ENCODE results near the gene MGAT5B. TPM values are rescaled to one million over a fixed set of nuclear protein-coding genes. Genes with fewer than 3 reads are reported as not detected.
"Not testable (repeated sequence)": the region's sequence is repeated elsewhere in the genome, so short reads cannot be mapped to it uniquely, and the experiment has no call there.

Gene MGAT5B
- total RNA-seq, 4 donors from 2014 or later, result 0.12 to 0.63 TPM; not detected in 2

DNA sequence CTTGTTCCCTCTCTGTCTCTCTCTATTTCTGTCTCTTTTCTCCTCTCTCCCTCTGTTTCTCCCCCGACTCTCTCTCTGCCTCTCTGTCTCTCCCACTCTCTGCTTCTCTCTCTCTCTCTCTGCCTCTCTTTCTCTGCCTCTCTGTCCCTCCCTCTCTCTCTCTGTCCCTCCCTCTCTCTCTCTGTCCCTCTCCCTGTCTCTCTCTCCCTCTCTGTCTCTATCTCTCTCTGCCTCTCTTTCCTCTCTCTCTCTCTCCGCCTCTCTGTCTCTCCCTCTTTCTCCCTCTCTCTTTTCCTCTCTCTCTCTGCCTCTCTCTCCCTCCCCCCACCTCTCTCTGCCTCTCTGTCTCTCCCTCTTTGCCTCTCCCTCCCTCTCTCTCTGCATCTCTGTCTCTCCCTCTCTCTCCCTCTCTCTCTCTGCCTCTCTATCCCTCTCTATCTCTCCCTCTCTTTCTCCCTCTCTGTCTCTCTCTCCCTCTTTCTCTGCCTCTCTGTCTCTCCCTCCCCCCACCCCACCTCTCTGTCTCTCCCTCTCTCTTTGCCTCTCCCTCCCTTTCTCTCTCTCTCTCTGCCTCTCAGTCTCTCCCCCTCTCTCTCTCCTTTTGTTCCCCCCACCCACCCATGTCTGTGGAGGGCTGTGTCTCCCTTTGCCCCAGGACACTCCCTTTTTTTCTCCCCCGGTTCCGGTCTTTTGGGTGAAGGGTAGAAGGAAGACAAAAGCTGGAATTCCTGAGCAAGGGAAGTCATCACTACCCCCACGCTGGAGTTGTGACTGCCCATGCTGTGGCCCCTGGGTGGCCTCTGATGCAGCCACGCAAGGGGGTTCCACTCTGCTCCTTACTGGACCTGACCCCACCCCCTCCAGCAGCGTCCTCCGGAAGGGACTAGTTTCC is 27.1 kb upstream of the MGAT5B start:
- TF ChIP-seq, protein P1, sequence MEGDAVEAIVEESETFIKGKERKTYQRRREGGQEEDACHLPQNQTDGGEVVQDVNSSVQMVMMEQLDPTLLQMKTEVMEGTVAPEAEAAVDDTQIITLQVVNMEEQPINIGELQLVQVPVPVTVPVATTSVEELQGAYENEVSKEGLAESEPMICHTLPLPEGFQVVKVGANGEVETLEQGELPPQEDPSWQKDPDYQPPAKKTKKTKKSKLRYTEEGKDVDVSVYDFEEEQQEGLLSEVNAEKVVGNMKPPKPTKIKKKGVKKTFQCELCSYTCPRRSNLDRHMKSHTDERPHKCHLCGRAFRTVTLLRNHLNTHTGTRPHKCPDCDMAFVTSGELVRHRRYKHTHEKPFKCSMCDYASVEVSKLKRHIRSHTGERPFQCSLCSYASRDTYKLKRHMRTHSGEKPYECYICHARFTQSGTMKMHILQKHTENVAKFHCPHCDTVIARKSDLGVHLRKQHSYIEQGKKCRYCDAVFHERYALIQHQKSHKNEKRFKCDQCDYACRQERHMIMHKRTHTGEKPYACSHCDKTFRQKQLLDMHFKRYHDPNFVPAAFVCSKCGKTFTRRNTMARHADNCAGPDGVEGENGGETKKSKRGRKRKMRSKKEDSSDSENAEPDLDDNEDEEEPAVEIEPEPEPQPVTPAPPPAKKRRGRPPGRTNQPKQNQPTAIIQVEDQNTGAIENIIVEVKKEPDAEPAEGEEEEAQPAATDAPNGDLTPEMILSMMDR (IDR thresholded peaks at IDR 0.05), result no peak
- no peak for ATAC-seq (ENCODE audit: low FRiP score)
- no peak for DNase-seq (ENCODE audit: low spot score)

DNA sequence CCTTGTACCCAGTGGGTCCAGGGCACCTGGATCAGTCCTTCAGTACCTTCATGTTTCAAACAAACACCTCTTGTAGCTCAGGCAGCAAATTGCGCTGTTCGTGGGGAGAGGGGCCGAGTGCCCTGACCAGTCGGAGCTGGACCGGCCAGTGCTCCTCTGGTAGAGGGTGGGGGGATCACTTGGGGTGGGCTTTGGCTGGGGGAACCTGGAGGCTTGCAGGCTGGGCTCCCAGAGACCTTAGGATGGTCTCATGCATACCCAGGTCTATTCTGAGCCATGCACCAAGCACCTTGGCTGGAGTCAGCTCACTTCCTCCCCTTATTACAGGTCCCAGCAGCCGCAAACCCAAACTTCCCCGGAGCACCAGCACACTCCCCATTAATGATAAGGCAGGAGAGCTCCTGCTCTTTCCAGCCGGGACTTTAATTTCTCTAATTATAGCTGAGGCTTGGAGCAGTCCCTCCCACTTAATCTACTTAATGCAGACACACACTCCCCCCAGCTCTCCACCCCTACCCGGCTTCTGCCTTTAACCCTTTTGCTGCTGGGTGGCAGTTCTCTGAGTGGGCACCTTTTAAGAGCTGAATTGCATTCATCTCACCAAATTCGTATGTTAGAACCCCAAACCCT is 26.3 kb upstream of the MGAT5B start:
- ATAC-seq (ENCODE audit: low FRiP score) (no peak), DNase-seq (ENCODE audit: low spot score) (no peak)
- TF ChIP-seq, protein P1 (IDR thresholded peaks at IDR 0.05), result no peak

DNA sequence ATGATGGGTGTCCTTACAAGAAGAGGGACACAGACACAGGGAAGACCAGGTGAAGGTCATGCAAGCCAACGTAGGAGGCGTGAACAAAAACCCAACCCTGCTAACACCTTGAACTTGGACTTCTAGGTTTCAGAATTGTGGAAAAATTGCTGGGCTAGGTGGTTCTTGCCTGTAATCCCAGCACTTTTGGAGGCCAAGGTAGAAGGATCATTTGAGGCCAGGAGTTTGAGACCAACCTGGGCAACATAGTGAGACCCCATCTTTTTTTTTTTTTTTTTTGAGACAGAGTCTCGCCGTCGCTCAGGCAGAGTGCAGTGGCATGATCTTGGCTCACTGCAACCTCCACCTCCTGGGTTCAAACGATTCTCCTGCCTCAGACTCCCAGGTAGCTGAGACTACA is 25.1 kb upstream of the MGAT5B start:
- not testable (repeated sequence) for ATAC-seq (ENCODE audit: low FRiP score)

DNA sequence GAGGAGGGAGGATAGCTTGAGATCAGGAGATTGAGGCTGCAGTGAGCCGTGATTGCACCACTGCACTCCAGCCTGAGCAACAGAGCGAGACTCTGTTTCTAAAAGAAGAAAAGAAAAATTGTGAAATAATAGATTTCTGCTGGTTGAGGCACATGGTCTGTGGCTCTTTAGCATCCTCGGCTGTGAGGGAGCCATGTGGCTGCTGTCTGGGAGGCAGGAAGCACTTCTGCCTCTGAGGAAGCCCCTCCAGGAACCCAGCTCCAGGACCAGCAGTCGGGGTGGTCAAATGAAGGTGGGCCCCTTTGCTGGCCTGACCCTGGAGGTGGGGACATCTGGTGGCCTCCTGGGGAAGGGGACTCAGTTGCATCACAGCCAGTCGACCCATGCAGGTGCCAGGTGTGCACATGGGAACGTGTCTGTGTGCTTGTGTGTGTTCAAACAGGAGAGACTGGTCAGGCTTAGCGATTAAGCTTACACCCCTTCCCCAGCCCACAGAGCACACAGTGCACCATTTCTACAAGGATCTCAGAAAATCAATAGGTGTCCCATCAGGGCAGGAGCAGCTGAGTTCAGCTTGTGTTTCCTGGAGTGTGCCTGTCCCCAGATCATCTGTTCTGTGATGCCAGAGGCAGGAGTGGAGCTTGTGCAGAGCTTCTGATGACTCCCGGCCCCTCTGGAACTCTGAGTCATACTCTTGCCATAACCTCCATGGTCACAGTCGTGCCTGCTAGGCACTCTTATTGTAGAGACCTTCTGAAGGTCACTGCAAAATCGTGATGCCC is 24.3 kb upstream of the MGAT5B start:
- TF ChIP-seq, protein P1 (IDR thresholded peaks at IDR 0.05), result no peak
- ATAC-seq (ENCODE audit: low FRiP score) (no peak), DNase-seq (ENCODE audit: low spot score) (no peak)

More for the DNA sequence above, 25.1 kb upstream of the MGAT5B start:
- DNase-seq (ENCODE audit: low spot score), result not testable (repeated sequence)

DNA sequence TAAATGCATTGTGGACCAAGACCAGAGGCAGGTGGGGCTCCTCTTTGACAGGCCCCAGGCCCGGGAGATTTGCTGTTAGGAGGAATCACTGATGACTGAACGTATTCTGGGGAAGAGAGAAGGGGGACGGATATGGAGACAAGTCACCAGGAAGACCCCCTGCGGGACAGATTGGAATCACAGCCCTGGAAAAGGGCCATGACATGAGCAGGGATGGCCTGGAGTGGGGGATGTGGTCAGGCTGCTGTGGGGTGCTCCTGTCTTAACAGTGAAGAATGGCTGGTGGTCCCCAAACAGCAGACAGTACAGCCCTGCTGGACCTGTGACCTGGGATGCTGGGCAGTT is 23.7 kb upstream of the MGAT5B start:
- DNase-seq (ENCODE audit: low spot score), result no peak
- TF ChIP-seq, protein P1 (IDR thresholded peaks at IDR 0.05), result no peak
- ATAC-seq (ENCODE audit: low FRiP score), result no peak

DNA sequence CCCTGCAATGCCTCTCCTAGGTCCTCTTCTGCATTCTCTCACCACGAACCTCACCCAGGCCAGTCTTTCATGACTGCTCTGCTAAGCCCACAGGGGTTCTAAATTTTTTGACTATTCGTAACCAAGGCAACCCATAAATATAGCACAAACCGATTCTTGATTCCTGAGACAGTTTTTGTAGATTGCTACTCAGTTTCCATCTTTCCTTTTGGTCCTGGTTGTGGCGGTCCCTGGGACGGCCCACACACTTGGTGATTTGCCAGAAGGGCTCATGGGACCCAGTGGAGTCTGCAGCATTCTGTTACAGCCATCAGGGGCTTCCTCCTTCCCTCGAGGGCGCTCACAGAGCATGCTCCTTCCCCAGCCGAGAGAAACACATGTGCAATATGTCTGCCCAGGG is 23.4 kb upstream of the MGAT5B start:
- DNase-seq (ENCODE audit: low spot score), result no peak
- no peak for ATAC-seq (ENCODE audit: low FRiP score)
- TF ChIP-seq, protein P1 (IDR thresholded peaks at IDR 0.05), result no peak

DNA sequence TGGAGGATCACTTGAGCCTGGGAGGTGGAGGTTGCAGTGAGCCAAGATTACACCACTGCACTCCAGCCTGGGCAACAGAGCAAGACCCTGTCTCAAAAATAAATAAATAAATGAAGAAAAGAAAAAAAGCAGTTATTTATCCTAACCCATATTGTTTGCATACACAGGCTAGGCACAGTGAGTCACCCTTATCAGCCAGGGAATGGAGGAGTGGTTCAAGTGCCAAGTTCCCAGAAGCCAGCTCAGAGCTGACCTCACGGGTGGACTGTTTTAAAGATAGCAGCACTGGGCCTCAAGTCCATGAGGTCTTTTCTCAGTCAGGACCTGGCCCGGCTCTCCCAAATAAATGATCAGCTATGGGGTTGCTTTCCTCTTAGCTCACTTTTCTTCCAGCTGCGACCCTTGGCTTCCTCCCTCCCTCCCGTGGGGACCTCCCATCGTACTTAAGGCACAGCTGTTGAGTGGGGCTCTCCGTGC is 22.6 kb upstream of the MGAT5B start:
- TF ChIP-seq, protein P1 (IDR thresholded peaks at IDR 0.05), result no peak
- DNase-seq (ENCODE audit: low spot score) (no peak), ATAC-seq (ENCODE audit: low FRiP score) (no peak)

All from omental fat pad (tissue), 4 donors.